HG03095 (cell line): ENCODE results near the gene CYP3A4.
"Not testable (repeated sequence)": the region's sequence is repeated elsewhere in the genome, so short reads cannot be mapped to it uniquely, and the experiment has no call there.

Experiments used
- ATAC-seq: cut with Tn5 transposase; IDR thresholded peaks from one replicate; pipeline ENCODE4 v1.9.1; 2021; ENCODE audit warnings: moderate library complexity; ENCODE audit not compliant: unreplicated experiment

The CYP3A4 gene

DNA sequence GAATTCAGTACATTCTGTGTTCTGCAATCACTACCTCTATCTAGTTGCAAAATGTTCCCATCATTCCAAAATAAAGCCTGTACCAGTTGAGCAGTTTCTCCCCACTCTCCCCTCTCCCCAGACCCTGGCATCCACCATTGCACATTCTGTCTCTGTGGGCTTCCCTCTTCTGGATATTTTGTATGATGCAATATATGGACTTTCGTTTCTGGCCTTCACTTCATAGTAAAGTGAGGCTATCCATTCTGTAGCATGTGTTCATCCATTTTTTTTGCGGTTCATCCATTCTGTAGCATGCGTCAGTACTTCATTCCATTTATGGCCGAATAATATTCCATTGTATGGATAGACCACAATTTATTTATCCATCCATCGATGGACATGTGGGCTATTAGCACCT, 9.5 kb upstream of the CYP3A4 start:
- no peak for ATAC-seq

DNA sequence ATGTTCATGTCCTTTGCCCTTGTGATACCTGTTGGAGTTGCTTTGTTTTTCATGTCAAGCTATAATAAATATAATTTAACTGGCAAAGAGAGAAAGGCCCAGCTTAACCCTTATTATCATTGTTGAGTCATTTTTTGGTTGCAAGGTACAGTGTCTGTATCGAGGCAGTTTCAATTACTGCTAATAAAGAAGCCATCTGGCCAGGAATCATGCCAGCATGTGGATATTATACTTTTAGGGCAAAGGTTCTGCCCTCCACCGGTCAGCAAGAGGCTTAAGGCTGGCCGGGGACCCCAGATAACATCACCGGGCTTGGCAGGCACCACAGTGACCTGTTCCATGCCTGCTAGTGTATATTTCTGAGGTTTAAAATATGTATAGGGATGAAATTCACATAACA, 9.0 kb upstream of the CYP3A4 start:
- ATAC-seq = no peak

DNA sequence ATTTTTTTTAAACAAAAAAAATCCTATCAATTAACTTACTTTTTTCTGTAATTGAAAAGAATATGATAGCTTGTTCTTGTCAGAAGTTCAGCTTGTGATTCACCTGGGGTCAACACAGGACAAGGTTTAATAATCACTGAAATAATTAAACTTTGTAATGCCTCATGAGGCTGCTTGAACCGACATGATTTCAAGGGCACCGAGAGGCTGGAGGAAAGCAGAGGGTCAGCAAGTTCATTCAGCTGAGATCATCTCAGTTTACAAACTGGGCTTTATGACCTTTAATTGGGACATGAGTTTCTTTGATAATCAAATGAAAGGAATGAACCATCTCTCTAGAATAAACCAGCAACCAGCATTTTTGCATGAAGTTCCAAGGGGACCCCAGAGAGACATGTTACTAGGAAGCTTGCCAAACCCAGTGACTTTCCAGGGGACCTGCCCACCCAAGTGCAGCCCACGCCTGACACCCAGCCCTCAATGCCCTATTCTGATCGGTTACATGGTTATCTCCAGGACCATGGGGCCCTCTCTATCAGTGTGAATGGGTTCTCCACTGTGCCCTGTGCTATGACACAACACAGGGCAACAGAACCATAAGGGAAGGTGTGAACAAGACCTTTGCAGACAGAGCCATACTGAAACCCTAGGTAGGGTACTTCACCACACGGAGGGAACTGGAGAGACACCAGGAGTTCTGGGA, 7.8 kb upstream of the CYP3A4 start:
- no peak for ATAC-seq

DNA sequence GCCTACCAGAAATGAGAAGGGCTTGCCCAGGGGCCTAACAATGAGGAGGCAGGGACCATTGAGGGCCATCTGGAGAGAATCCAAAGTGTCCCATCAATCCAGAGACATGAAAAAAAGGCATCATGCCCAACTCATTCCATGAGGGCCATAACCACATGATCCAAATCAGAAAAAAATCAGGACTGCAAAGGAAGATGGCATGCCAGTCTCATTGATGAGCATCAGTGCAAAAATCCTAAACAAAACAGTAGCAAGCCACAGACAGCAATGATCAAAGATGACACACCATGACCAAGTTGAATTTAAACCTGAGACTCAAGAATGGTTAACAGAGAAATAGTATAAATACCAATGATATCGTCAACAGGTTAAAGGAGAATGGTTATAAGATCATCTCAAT, 7.0 kb upstream of the CYP3A4 start:
- ATAC-seq = no peak

DNA sequence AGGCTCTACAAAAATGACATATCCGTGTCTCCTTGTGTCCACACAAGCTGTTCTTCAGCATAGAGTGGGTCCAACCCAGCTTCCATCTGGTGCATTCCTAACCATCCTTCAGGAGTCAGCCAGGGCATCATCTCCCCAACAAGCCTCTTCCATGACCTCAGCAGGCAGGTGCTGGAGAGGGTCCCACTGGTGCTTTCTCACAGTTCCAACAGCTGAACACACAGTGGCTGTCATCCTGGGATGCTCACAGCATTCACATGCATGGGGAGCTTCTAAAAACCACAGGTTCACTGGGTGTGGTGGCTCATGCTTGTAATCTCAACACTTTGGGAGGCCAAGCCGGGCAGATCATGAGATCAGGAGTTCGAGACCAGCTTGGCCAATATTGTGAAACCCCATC, 6.4 kb upstream of the CYP3A4 start:
- ATAC-seq = no peak

DNA sequence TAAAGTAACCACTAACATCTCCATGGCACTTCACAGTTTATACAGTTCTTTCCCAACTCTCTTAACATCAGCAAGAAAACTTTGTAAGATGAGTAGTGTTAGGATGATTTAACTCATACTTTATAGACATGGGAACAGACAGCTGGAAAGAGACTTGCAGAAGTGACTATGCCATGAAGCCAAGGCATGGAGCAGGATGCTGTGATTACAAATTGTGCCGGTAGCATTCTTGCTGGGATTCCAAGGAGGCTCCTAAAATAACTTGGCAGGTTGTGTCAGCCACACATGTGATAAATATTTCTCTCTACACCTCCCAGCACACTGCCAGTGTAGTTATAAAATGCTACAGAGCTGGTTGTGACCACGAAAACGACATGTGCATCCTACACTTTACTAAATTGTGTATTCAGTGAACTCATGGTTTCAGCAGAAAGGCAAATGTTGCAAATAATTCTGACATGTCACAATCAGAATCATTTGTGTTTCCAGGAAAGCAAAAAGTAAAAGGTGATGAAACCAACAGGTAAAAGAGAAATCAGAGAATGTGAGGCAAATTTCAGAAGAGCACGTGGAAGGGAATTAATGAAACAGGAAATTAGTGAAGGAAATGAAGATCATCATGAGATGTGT, 5.6 kb upstream of the CYP3A4 start:
- no peak for ATAC-seq

DNA sequence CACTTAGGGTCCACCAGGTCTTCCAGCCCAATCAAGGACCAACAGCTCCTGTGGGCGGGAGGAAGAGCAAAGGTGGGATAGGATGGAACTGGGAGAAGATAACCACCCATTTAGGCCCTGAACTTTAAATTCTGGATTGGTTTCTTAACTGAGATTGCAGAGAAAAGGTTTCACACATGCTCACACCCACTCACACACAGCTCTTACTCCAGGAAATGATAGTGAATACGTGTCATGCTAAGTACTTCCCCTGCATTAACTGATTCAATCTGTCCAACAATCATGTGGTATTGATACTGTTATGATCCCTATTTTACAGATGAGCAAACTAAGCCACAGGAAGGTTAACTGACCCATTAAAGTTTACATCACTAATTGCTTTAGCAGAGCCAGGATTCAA, 4.6 kb upstream of the CYP3A4 start:
- ATAC-seq = no peak

DNA sequence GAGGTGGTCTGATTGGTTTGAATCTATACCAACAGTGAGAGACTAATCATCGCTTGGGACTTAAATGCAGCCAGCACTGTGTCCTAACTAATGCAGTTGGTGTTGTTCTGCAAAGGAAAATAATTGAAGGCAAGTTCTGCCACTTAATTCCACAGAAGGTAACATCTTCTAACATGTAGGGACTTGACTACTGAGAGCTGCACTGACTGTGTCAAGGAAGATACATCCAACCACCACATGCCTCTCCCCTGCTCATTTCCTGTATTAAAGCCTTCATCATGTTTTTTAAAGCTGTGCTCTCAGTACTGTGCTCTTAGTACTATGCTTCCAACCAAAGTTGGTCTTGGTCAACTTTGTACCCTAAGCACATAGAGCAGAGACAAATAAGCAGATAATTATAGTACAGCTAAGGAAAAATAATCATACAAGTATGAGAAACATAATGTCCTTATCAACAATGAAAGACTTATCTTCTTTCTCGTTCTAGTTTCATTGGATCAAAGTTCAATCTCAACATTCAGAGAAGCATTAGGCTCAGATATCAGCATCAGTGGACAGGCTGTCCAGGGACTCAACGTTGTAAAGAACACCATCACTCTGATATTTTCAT, 2.8 kb upstream of the CYP3A4 start:
- ATAC-seq = no peak

DNA sequence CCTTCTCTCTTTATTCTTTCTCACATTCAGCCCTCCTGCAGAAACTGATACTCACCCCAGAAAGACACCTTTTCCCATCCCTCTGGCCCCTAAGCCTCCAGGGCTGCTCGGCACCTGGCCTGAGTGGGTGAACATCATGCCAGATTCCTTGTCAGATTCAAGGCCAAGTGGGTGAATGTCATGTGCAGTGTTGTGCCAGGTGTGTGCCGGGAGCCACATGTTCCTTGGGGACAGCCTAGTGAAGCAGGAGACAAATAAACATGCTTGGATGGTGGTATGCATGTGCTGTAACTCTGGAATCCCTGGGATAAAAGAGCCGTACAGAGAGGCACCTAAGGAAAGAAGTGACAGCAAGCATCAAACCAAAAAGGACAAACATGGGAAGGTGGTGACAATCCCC, 1.7 kb upstream of the CYP3A4 start:
- not testable (repeated sequence) for ATAC-seq

DNA sequence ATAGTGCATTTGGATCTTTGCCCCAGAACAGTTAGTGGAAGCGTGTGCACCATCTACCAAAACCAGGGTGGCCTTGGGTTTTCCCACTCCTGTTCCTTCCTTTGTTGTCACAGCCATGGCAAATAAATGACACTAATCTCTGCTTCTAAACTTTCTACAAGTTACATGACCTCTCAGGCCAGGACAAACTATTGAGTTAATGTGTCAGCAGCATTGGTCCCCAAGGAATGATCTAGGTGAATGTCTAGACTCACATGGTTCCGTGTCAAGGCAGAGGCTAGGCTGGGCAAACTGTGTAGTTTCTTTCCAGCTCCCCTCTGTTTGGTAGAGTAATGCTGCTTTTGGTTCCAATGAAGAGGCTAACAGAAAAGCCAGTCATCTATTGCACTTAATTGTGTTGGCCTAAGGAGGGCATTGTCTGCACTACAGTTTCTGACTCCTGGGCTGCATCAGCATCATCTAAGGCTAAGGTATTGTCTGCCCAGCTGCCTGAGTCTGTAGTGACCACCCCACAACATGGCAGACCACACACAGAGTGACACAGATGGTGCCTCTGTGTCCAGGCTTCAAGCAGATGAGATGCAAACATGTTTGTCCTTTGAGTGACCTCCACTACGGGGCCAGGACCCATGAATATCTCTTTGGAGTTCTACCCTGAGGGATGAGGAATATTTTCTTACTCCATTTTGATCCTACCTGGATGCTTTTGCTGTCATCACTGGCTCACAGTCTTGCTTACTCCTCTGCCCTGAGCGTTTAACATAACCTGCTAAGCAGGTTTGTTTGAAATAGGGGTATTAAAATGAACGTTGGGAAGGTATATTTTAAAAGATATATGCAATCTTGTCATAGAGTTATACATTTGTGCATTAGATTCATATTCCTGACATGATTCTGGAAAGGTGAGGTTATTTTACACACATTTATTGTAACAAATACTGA, 1.7 kb downstream of the CYP3A4 start:
- ATAC-seq = no peak

DNA sequence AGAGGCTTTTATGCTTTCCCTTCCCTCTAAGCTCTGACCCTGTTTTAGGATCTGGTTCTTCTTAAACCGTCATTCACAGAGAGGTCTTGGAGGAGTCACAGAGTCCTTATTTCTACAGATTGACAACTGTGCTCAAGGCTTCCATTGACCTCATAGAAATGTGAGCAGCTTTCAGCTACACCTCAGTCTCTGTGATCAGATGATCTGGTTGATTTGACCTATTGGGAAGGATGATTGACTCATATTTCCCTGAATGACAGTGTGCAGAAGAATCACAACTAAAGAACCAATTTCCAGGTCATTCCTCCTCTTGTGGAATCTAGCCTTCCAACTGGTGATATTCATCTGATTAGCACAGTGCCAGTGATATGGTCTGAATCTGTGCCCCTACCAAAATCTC, 3.4 kb downstream of the CYP3A4 start:
- ATAC-seq = no peak

DNA sequence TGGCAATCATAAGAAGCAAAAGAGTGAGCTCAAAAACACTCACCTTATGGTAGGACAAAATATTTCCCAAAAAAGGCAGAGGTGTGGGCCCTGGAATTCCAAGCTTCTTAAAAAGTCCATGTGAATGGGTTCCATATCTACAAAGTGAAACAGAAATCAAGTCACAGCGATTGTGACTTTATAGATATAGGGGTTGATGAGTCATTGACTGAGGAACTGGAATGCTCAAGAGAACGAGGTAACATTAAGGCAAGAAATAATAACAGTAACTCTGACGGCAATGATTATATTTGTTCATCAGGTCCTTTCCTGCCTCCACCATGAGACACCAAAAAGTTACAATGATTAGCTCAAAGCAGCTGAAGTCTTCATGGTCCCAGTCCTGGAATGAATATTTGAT, 4.0 kb downstream of the CYP3A4 start:
- ATAC-seq = no peak

DNA sequence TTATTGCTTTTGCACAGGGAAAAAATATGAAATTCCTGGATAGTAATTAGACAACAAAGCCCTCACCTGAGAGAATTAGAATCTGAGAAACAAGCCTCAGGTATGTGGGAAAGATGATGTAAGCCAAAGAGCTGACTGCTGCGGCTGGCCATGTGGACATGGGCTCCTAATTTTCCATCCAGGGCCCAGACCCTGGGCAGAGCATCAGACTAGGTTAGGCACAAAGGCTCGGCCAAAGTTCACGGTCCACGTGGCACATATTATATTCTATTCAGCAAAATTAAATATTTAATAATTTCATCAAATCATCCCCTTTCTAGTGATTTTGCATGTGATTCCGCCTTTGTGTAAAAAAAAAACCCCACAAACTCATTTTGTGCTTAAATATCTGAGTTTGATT, 5.1 kb downstream of the CYP3A4 start:
- no peak for ATAC-seq

DNA sequence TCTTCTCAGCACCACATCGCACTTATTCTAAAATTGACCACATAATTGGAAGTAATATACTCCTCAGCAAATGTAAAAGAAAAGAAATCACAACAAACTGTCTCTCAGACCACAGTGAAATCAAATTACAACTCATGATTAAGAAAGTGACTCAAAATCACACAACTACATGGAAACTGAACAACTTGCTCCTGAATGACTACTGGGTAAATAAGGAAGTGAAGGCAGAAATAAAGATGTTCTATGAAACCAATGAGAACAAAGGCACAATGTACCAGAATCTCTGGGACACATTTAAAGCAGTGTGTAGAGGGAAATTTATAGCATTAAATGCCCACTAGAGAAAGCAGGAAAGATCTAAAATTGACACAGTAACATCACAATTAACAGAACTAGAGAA, 10.6 kb downstream of the CYP3A4 start:
- not testable (repeated sequence) for ATAC-seq

DNA sequence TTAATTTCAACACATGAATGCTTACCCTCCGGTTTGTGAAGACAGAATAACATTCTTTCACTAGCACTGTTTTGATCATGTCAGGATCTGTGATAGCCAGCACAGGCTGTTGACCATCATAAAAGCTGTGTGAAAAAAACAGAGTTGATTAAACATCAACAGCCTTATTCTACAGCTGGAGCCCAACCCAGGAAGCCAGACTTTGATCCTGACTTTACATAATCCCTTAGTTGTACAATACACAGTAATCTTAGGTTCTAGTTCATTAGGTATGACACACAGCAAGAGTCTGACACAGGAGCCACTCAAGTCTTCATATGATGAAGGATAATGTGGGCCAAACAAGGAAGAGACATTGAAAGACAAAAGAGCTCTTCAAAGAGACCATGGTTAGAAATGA, 11.4 kb downstream of the CYP3A4 start:
- no peak for ATAC-seq

DNA sequence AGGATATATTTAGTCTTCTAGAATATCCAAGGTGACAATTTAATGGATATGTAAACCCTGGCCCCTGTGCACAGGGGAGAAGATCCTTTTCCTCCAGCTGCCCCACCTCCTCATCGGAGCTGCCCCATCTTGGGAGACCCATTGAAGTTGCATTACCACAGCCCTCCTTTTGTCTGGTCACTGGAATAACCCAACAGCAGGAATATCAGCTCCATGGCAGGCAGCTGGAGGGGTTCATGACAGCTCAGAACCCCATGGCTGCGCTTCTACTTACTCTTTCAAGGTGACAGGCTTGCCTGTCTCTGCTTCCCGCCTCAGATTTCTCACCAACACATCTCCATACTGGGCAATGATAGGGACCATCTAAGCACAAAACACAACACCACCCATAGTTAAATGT, 14.5 kb downstream of the CYP3A4 start:
- not testable (repeated sequence) for ATAC-seq

DNA sequence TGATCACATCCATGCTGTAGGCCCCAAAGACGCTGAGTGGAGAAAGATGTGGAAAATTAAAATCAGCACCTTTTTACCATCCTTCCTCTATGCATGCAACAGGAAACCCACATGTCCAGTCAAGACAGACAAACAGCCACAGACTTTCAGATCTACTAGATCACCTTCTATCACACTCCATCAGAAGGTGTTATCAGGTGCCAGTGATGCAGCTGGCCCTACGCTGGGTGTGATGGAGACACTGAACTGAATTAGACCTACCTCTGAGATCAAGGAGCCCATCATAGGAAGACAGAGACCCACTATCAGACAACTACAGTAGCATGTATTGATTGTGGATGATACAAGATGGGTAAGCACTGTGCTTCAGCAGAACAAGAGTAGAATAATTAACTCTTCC, 15.5 kb downstream of the CYP3A4 start:
- no peak for ATAC-seq

DNA sequence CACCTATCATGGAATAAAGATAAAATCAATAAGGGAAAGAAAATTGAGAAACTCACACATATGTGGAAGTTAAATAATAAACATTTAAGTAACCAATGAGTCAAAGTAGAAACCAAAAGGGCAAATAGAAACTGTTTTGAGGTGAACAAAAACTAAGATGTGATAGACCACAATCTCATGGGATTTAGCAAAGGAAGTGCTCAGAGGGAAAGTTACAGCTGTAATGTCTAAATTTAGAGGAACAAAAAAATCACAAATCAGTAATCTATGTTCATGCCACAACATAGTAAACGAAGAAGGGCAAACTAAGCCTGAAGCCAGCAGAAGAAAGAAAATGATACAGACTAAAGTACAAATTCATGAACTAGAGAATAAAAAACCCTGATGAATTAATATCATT, 16.3 kb downstream of the CYP3A4 start:
- peak; percentile 80 for ATAC-seq

DNA sequence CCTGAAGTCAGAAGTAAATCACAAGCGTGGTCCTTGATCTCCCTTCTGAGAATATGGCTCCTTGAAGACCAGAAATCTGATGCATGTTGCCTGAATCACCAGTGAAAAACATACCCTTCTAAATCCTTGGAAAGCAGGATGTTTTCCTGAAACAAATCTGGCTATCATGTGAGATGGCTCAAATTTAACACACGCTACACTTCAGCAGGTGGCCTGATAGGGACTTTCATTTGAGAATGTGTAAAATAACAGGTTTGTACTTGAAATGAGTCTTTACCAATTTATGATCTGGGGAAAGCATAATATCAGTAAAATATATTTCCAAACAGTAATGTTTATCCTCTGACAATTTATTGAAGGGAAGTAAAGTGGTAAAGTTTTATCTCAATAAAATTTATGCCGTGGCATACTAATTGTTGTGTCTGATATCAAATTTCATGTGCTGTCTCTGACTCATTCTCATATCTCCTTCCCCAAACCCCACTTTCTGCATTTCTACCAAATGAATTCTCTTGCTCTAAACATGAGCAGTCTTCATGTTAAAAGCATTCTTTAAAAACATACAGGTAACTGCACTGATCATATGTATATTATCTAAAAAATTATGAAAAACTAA, 17.4 kb downstream of the CYP3A4 start:
- ATAC-seq = no peak

DNA sequence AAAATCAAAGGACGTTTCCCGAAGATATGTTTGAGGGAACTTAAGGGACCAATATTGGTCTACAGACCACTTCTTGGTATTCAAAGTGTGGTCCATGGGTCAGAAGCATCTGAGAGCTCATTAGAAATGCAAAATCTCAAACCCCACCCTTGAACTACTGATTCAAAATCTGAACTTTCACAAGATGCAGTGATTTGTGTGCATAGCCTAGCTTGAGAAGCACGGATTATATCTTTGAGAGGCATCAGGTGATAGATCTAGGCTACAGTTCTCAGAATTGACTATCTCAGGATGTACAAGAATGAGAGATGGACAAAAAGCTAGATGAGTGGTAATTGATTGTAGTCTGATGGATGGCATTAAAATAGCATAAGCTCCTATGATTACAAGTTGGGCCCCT, 19.5 kb downstream of the CYP3A4 start:
- no peak for ATAC-seq
